Measurements from ENCODE around the gene MICALL1. TPM values are rescaled to one million over a fixed set of nuclear protein-coding genes. Genes with fewer than 3 reads are reported as not detected.

The MICALL1 gene
- total RNA-seq, 1 experiment from 2014 or later: 69.2 TPM

DNA sequence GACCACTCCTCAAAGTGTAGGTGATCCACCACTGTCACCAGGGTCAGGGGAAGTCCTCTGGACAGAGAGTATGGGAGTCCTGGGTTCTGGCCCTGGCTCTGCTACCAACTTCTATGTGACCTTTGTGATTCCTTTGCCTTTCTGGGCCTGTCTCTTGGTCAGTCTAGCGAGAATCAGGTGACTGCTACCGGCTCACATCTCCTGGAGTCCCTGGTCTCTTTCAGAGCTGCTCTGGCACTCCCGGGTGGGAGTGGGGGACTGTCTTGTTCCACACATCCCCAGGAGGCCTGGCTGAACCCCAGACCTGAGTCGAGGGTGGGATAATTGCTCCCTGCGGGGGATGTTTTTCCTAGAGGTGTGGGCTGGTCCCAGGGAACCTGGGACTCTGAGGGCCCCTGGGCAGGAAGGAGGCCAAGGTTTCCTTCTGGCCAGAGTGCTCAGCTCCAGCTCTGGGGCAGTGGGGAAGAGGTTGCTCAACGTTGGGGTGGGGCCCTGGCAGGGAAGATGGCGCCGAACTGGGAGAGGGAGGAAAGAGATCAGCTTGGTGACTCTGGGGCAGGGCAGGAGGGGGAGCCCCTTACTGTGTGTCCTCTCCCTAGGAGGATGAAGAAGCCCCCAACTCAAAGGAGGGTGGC lies 76.2 kb downstream of the MICALL1 start:
- DNase-seq (ENCODE audit: low read depth): no peak

DNA sequence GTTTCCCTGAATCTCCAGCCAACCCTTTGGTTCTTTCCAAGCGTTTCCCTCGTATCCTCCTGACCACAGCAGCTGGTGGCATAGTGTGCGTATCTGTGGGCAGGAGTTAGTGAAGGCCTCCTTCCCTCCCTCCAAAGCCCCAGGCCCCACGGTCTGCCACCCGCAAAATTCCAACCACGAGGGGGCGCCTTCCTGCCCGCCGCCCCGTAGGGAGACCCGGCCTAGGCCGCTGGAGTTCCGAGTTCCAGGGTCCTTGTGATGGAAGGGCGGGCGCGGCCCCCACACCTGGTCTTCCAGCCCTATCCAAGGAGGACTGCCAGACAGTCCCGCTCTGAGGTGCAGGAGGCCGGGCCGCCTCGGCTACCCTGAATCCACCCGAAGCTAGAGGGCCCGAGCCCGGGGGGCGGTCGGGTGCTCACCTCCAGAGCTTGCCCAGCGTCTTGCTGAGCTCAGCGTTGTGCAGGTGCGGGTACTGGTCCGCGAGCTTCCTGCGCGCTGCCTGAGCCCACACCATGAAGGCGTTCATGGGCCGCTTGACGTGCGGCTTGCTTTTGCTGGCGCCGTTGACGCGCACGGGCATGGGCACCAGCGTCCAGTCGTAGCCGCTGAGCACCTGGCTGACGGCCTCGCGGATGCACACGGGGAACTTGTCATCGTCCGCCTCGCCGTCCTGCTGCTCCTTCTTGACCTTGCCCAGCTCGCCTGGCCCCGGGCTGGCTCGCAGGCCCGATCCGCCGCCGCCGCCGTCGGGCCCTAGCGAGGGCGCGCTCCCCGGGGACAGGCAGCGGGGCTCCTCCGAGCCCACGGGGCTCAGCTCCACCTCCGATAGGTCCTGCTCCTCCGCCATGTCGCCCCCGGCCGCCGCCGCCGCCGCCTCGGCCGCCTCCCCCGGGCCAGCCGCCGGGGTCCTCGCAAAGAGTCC lies 77.1 kb downstream of the MICALL1 start:
- no peak for DNase-seq (ENCODE audit: low read depth)

DNA sequence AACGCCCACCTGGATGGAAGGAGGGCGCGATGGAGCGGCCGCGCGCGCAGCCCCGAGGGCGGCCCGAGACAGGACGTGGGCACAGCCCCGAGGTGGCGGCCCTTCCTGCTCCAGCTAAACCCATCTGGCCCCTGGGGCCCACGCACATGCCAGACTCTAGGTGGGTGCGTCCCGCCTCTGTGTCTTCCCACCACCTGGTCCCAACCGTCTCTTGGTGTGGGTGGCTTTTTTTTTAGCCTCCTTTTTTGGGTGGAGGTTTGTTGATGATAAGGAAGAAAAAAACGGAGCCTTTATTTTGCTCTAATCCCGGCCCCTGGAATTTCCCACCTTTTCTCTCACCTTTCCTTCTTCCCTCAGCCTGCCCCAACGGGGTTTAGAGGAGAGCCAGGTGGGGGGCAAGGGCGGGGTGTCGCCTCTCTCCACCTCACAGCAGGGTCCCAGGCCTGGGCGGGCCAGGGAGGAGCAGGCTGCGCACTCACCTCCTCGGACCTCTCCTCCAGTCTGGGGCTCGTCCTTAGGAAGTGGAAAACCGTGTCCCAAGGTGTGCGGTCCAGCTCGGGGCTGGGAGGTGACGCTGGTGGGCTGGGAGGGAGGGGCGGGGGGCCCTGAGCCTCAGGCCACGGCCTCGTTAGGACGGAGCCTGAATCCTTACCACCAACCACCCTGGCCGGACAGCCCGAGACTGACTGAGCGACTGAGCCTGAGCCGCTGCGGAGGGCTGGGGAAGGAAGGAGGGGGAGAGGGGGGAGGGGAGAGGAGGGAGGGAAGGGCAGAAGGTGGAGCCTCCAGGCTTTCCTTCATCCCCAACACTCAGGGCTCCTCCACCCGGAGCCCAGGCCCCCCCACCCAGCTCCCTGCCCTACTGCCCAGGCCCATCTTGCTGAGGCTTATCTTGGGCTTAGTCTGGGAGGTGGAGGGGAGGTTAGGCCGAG lies 78.0 kb downstream of the MICALL1 start, which contains the start of gene SOX10:
TSS of gene SOX10 (minus strand) at position 696 of the 932 bp plus-strand sequence. CDS start 771 bp downstream, outside the sequence.
- no peak for DNase-seq (ENCODE audit: low read depth)

DNA sequence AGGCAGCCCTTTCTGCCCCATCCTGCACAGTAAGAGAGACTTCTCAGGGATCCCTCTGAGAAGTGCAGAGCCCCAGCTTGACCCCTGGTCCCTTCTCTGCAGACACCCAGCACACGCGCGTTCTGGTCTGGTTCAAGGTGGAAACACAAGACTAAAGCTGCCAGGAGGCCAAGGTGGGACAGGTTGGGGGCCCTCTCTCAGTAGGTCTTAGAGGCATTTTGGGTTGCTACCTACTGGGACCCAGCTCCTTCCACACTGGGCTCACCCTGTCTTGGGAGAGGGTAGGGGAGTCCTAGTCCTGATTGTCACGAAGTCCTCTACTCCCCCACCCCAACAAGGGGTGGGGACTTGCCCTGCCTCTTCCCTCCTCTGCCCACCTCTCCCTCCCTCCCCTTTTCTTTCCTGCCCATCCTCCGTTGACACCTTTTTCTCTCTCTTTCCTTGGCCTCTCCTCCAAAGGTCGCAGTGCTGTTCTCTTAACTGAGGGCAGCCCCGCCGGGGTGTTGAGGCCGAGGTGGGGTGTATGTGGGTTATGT lies 79.0 kb downstream of the MICALL1 start:
- no peak for DNase-seq (ENCODE audit: low read depth)

DNA sequence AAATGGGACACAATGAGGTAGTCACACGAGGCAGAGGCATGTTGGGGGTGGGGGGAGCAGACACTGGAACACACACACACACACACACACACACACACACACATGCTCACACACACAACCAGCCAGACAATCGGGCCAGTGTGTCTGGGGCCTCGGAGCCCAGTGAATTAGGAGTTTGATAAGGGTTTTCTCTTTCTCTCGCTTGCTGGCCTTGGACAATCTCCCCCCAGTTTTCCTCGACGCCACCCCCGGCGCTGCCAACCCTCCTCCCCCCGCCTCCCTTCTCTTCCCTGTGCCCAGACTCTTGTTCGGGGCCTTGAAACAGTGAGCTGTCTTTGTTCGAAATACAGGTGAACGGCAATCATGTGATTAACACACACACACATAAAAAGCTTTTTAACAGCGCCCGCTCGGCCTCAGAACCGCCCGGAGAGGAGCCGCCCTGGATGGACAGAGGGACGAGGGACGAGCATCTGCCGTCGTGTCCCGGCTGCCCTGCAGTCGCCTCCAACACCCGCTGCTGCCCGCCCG lies 79.7 kb downstream of the MICALL1 start:
- no peak for DNase-seq (ENCODE audit: low read depth)

DNA sequence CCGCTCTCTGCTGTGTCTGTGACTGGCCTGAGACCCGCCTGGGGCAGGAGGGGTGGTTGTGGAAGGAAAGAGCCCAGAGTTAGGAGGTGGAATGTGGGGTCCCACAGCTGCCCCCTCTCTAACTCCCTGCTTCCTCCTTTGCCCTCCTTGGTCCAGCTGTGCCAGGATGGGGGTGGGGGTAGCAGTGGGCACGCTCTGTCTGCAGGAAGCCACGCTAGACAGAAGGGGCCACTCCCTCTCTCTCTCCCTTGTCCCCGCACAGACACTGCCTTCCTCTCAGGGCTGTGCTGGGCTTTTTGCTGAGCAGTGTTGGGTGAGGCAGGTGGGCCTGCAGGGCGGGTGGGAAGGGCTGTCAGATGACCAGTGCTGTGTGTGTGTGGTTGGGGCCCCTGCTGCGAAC lies 80.3 kb downstream of the MICALL1 start:
- DNase-seq (ENCODE audit: low read depth): no peak

DNA sequence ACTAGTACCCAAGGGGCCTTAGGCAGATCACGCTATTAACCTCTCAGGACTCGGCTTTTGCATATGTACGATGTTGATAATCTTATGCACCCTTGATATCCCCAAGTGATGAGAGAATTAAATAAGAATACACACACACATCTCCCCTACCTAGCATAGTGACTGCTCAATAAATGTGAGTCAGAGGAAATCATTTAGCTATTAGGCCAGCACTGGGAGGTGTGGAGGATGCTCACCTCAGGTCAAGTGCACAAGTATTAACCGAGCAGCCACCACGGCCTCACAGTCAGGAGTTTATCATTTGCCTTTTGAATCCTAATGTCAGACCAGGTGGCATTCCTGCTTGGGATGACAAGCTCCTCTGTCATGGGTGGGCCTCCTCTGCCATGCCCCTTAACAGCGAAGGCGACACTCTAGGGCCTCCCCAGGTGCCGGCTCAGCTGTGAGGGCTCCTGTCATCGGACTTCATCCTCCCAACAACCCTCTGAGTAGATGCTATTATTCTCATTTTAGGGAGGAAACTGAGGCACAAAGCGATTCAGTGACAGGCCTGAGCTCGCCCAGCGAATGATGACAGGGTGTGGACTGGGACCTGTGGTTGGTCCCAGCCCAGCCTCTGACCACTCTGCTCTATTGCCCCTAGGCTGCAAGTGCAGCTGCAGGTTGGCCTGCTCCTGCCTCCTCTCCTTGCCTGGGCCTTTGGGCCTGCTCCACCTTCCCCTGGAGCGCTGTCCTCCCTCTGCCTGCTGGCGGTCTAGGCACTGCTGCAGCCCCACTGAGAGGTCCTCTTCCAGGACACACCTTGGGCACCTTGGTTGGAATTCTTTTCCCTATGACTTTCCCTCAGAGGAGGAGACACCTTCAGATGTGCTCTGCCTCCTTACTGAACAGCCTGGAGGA lies 83.3 kb downstream of the MICALL1 start:
- DNase-seq (ENCODE audit: low read depth): no peak

DNA sequence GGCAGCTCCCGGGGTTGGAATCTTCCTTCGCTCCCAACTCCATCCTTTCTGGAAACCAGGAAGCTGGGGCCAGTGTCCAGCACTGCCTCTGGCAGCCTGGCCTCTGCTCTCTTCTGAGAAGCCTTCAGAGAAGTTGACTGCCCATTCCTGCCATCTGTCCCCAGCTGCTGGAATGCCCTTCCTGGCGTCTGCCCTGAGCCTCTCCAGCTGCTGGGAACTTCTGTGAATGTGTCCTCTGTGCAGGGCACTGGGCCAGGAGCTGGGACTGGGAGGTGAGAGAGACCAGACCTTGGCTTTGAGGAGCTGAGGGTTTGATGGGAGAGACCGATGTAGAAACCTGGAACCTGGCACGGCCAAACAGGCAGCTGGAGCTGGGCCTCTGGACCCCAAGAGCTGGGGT lies 84.2 kb downstream of the MICALL1 start:
- DNase-seq (ENCODE audit: low read depth): no peak

DNA sequence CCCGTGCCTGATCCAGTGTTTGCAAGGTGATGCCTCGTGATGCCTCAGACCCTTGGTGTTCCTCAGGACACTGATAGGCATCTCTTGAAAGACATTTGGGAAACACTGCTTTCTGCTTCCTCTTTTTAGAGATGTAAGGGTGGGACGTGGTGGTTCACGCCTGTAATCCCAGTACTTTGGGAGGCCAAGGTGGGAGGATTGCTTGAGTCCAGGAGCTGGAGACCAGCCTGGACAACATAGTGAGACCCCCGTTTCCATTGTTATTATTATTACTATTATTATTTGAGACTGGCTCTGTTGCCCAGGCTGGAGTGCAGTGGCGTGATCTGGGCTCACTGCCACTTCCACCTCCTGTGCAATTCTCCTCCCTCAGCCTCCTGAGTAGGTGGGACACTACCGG lies 84.8 kb downstream of the MICALL1 start:
- no peak for DNase-seq (ENCODE audit: low read depth)

DNA sequence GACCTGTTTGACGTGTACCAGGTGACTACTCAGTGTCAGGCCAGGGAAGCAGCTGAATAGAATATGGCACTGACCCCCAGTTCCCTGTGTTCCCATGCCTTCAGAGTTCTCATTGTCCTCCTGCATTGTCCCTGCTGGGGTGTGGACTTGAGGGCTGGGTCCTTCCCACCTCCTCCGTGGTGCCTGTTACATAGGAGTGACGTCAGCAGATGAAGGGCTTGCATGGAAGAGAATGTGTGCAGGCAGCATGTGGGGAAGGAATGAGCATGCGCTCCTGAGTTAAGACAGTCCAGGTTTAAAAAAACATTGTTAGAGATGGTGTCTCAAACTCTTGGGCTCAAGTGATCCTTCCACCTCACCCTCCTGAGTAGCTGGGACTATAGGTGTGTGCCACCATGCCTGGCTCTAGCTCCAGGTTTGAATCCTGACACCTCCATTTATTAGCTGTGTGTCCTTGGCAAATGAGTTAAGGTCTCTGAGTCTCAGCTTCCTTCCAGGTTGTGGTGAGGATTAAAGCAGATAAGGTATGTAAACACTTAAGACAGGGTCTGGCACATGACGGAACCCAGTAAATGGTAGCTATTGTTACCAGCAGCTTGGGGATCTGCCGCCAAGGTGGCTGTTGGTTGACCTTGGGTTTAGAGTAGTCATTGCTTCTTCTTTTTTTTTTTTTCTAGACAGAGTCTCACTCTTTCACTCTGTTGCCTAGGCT lies 85.8 kb downstream of the MICALL1 start:
- no peak for DNase-seq (ENCODE audit: low read depth)

Other genes with a start within 250 kb of the MICALL1 start
- gene PDXP, start 247.6 kb upstream of the MICALL1 start, total RNA-seq (2014; rRNA removed; shearing (Covaris generic)): 44.5 and 52.0 TPM in 2 replicates
- gene LGALS1, start 230.7 kb upstream of the MICALL1 start, total RNA-seq (2014; rRNA removed; shearing (Covaris generic)): 3,838 and 5,466 TPM in 2 replicates
- gene NOL12, start 220.0 kb upstream of the MICALL1 start, total RNA-seq (2014; rRNA removed; shearing (Covaris generic)): 35.4 and 42.3 TPM in 2 replicates
- gene TRIOBP, start 209.2 kb upstream of the MICALL1 start, total RNA-seq (2014; rRNA removed; shearing (Covaris generic)): 32.3 and 33.3 TPM in 2 replicates
- gene GCAT, start 98.4 kb upstream of the MICALL1 start, total RNA-seq (2014; rRNA removed; shearing (Covaris generic)): 13.4 and 14.6 TPM in 2 replicates
- 0.23 TPM in 1 of 2 replicates, not detected in the other for gene GALR3, start 82.9 kb upstream of the MICALL1 start, total RNA-seq (2014; rRNA removed; shearing (Covaris generic))
- gene ANKRD54, start 62.0 kb upstream of the MICALL1 start, total RNA-seq (2014; rRNA removed; shearing (Covaris generic)): 29.1 and 38.1 TPM in 2 replicates
- gene EIF3L, start 56.9 kb upstream of the MICALL1 start, total RNA-seq (2014; rRNA removed; shearing (Covaris generic)): 570 and 657 TPM in 2 replicates
- 0.32 TPM in 1 of 2 replicates, not detected in the other for gene C22orf23, start 47.3 kb downstream of the MICALL1 start, total RNA-seq (2014; rRNA removed; shearing (Covaris generic))
- gene POLR2F, start 47.4 kb downstream of the MICALL1 start, total RNA-seq (2014; rRNA removed; shearing (Covaris generic)): 141 and 149 TPM in 2 replicates
- gene SOX10, start 78.3 kb downstream of the MICALL1 start, total RNA-seq (2014; rRNA removed; shearing (Covaris generic)): not detected in 2 replicates
- gene PICK1, start 151.1 kb downstream of the MICALL1 start, total RNA-seq (2014; rRNA removed; shearing (Covaris generic)): 25.4 and 27.0 TPM in 2 replicates
- not detected in 2 replicates for gene SLC16A8, start 177.9 kb downstream of the MICALL1 start, total RNA-seq (2014; rRNA removed; shearing (Covaris generic))
- not detected in 2 replicates for gene BAIAP2L2, start 204.4 kb downstream of the MICALL1 start, total RNA-seq (2014; rRNA removed; shearing (Covaris generic))